ENCODE measurements around the gene ALG8. TPM values are rescaled to one million over a fixed set of nuclear protein-coding genes. Genes with fewer than 3 reads are reported as not detected.

Gene ALG8
- polyA plus RNA-seq, 1 of the 3 experiments (the other 2 are of a cell fraction): 42.0 TPM

DNA sequence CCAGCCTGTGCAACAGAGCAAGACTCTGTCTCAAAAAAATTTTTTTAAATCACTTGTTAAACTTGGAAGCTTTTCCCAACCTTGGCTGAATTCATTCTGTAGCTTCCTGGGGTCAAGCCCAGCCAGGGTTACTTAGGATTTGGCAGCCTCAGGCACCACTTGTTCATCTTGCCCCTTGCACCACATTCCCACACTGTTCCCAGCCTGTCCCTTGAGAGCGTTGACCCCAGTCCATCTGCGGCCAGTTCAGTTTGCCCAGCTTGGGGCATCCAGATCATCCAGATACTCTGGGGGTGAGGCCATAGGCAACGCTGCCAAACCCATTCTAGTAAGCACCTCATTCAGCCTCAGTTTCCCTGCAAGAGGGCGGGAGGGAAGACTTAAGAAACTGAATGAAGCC, 84.5 kb downstream of the ALG8 start:
- Histone ChIP-seq H3K9me2 (no peaks in the 10 kb centered on the region), H3K4me3 (ENCODE audit: low read depth in 2 of 2, low read length in 1 of 2) (no peak overlapping the region), H3K9me3 (no peaks in the 10 kb centered on the region), H3K36me3 (replicated peaks in 1 of 2; ENCODE audit: control insufficient read depth in 1 of 2, insufficient read depth in 2 of 2, low read length in 1 of 2) (no peaks in the 10 kb centered on the region), H3K27ac (ENCODE audit: low read depth in 2 of 2, low read length in 1 of 2) (no peak overlapping the region), H2AFZ (ENCODE audit: low read depth) (no peak overlapping the region), H3K9ac (no peak overlapping the region), H3K4me2 (no peak overlapping the region), H3K27me3 (ENCODE audit: insufficient read depth) (no peaks in the 10 kb centered on the region), H3F3A (replicated peaks; ENCODE audit: insufficient read depth) (peaks cover 3% of the 10 kb centered on the region), H4K20me1 (ENCODE audit: insufficient read depth) (no peaks in the 10 kb centered on the region), H3K4me1 (ENCODE audit: control insufficient read depth in 1 of 2, insufficient read depth in 2 of 2, low read depth in 1 of 2, low read length in 1 of 2) (peaks cover 0 to 4% of the 10 kb centered on the region in 2 experiments; a peak in 1 of 4 replicates), H3K79me2 (ENCODE audit: insufficient read depth) (no peaks in the 10 kb centered on the region)
- no peak for DNase-seq
- ChIA-PET CTCF (interaction anchor here (4.0 kb wide), 1 partner anchor 9 kb away, joined by 28 read pairs; no protein-coding TSS in a partner anchor), POLR2A (no interaction called here)
- TF ChIP-seq ELF1 (IDR thresholded peaks at IDR 0.05) (no peak), TAF1 (IDR thresholded peaks at IDR 0.05; ENCODE audit: borderline replicate concordance, low read depth, low read length) (no peak), YY1 (IDR thresholded peaks at IDR 0.05; ENCODE audit: low read depth) (no peak), FOXM1 (IDR thresholded peaks at IDR 0.05; ENCODE audit: low read depth) (no peak), RAD21 (IDR thresholded peaks at IDR 0.05; ENCODE audit: low read length) (no peak), FOXJ3 (CRISPR knock-in tag; IDR thresholded peaks at IDR 0.05) (no peak), CHD2 (IDR thresholded peaks at IDR 0.05; ENCODE audit: low read length, partially characterized antibody) (no peak), TEAD4 (IDR thresholded peaks at IDR 0.05; ENCODE audit: borderline replicate concordance, insufficient read depth) (no peak), EP300 (IDR thresholded peaks at IDR 0.05; ENCODE audit: borderline replicate concordance in 1 of 2, low read depth in 1 of 2, low read length in 1 of 2) (no peak), NFIC (IDR thresholded peaks at IDR 0.05; ENCODE audit: borderline replicate concordance) (no peak), POLR2AphosphoS5 (IDR thresholded peaks at IDR 0.05; ENCODE audit: low read depth, low read length) (no peak), SIN3A (IDR thresholded peaks at IDR 0.05; ENCODE audit: borderline replicate concordance, low read depth, low read length) (no peak)
- TF ChIP-seq, protein P1, sequence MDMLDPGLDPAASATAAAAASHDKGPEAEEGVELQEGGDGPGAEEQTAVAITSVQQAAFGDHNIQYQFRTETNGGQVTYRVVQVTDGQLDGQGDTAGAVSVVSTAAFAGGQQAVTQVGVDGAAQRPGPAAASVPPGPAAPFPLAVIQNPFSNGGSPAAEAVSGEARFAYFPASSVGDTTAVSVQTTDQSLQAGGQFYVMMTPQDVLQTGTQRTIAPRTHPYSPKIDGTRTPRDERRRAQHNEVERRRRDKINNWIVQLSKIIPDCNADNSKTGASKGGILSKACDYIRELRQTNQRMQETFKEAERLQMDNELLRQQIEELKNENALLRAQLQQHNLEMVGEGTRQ (IDR thresholded peaks at IDR 0.05; ENCODE audit: borderline replicate concordance, low read depth, low read length): no peak
- TF ChIP-seq, protein P2, sequence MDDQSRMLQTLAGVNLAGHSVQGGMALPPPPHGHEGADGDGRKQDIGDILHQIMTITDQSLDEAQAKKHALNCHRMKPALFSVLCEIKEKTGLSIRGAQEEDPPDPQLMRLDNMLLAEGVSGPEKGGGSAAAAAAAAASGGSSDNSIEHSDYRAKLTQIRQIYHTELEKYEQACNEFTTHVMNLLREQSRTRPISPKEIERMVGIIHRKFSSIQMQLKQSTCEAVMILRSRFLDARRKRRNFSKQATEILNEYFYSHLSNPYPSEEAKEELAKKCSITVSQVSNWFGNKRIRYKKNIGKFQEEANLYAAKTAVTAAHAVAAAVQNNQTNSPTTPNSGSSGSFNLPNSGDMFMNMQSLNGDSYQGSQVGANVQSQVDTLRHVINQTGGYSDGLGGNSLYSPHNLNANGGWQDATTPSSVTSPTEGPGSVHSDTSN (IDR thresholded peaks at IDR 0.05): no peak
- TF ChIP-seq, protein P3, sequence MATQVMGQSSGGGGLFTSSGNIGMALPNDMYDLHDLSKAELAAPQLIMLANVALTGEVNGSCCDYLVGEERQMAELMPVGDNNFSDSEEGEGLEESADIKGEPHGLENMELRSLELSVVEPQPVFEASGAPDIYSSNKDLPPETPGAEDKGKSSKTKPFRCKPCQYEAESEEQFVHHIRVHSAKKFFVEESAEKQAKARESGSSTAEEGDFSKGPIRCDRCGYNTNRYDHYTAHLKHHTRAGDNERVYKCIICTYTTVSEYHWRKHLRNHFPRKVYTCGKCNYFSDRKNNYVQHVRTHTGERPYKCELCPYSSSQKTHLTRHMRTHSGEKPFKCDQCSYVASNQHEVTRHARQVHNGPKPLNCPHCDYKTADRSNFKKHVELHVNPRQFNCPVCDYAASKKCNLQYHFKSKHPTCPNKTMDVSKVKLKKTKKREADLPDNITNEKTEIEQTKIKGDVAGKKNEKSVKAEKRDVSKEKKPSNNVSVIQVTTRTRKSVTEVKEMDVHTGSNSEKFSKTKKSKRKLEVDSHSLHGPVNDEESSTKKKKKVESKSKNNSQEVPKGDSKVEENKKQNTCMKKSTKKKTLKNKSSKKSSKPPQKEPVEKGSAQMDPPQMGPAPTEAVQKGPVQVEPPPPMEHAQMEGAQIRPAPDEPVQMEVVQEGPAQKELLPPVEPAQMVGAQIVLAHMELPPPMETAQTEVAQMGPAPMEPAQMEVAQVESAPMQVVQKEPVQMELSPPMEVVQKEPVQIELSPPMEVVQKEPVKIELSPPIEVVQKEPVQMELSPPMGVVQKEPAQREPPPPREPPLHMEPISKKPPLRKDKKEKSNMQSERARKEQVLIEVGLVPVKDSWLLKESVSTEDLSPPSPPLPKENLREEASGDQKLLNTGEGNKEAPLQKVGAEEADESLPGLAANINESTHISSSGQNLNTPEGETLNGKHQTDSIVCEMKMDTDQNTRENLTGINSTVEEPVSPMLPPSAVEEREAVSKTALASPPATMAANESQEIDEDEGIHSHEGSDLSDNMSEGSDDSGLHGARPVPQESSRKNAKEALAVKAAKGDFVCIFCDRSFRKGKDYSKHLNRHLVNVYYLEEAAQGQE (IDR thresholded peaks at IDR 0.05; ENCODE audit: low read depth, low read length): no peak
- TF ChIP-seq, protein P4, sequence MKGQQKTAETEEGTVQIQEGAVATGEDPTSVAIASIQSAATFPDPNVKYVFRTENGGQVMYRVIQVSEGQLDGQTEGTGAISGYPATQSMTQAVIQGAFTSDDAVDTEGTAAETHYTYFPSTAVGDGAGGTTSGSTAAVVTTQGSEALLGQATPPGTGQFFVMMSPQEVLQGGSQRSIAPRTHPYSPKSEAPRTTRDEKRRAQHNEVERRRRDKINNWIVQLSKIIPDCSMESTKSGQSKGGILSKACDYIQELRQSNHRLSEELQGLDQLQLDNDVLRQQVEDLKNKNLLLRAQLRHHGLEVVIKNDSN (IDR thresholded peaks at IDR 0.05; ENCODE audit: borderline replicate concordance, low read depth): no peak
- TF ChIP-seq, protein P5, sequence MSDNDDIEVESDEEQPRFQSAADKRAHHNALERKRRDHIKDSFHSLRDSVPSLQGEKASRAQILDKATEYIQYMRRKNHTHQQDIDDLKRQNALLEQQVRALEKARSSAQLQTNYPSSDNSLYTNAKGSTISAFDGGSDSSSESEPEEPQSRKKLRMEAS (IDR thresholded peaks at IDR 0.05; ENCODE audit: low read depth): no peak
- TF ChIP-seq, protein P6, sequence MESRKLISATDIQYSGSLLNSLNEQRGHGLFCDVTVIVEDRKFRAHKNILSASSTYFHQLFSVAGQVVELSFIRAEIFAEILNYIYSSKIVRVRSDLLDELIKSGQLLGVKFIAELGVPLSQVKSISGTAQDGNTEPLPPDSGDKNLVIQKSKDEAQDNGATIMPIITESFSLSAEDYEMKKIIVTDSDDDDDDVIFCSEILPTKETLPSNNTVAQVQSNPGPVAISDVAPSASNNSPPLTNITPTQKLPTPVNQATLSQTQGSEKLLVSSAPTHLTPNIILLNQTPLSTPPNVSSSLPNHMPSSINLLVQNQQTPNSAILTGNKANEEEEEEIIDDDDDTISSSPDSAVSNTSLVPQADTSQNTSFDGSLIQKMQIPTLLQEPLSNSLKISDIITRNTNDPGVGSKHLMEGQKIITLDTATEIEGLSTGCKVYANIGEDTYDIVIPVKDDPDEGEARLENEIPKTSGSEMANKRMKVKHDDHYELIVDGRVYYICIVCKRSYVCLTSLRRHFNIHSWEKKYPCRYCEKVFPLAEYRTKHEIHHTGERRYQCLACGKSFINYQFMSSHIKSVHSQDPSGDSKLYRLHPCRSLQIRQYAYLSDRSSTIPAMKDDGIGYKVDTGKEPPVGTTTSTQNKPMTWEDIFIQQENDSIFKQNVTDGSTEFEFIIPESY (IDR thresholded peaks at IDR 0.05; ENCODE audit: borderline replicate concordance, low read depth): no peak
- WGBS (ENCODE audit: low lambda C conversion rate): 88% methylated on average over 4 of the region's 4 CpGs
